Smooth muscle cell (in vitro differentiated cells): ENCODE results near the gene RIPPLY3. TPM values are rescaled to one million over a fixed set of nuclear protein-coding genes. Genes with fewer than 3 reads are reported as not detected.
A peak's percentile ranks its signal among the peaks of the same experiment; 100 is the strongest.

Experiments used
- DNase-seq: peaks from one replicate; lab custom pipeline; 2025; ENCODE audit not compliant: unreplicated experiment; lab: John Stamatoyannopoulos, UW
- H2AFZ ChIP-seq: fragments of 200-600 bp; sonication (generic); 2 replicates; pipeline ENCODE4 v1.6.0; 2016; ENCODE audit warnings: antibody characterized with exemption, low read depth, mild to moderate bottlenecking
- H3F3A ChIP-seq: fragments of 200-600 bp; sonication (generic); 2 replicates; pipeline ENCODE4 v1.6.0; 2017; ENCODE audit warnings: antibody characterized with exemption, low read depth
- H3K27ac ChIP-seq: fragments of 200-600 bp; sonication (generic); 2 replicates; pipeline ENCODE4 v1.5.1; 2016; ENCODE audit warnings: low read depth, mild to moderate bottlenecking
- H3K27me3 ChIP-seq: fragments of 200-600 bp; sonication (generic); 2 replicates; pipeline ENCODE4 v1.6.1; 2016; ENCODE audit warnings: low read depth, mild to moderate bottlenecking
- H3K36me3 ChIP-seq: fragments of 200-600 bp; sonication (generic); 2 replicates; pipeline ENCODE4 v1.5.1; 2016; ENCODE audit warnings: low read depth
- H3K4me1 ChIP-seq: fragments of 200-600 bp; sonication (generic); 2 replicates; pipeline ENCODE4 v1.5.1; 2016; ENCODE audit warnings: low read depth
- H3K4me2 ChIP-seq: fragments of 200-600 bp; sonication (generic); 2 replicates; pipeline ENCODE4 v1.6.0; 2016; ENCODE audit warnings: mild to moderate bottlenecking
- H3K4me3 ChIP-seq: fragments of 200-600 bp; sonication (generic); 2 replicates; pipeline ENCODE4 v1.5.1; 2016; ENCODE audit warnings: mild to moderate bottlenecking
- H3K79me2 ChIP-seq: fragments of 200-600 bp; sonication (generic); 2 replicates; pipeline ENCODE4 v1.6.0; 2016; ENCODE audit warnings: low read depth, mild to moderate bottlenecking
- H3K9ac ChIP-seq: fragments of 200-600 bp; sonication (generic); 2 replicates; pipeline ENCODE4 v1.6.0; 2016; ENCODE audit warnings: low read depth
- H3K9me3 ChIP-seq: fragments of 200-600 bp; sonication (generic); replicated peaks from 2 replicates; pipeline ENCODE4 v1.5.1; 2016; ENCODE audit warnings: low read depth
- H4K20me1 ChIP-seq: fragments of 200-600 bp; sonication (generic); 2 replicates; pipeline ENCODE4 v1.6.0; 2016; ENCODE audit warnings: low read depth
- WGBS: methylation state at CpG from one replicate; pipeline ENCODE4 v1.1.7; 2016; ENCODE audit warnings: low lambda C conversion rate; 5-methylcytosine and 5-hydroxymethylcytosine counted together
- polyA plus RNA-seq: library from polyadenylated mRNA; unstranded; fragments of >200 nt; fragmentation: Nextera tagmentation; extraction: Ambion mirVana; gene quantifications from 2 replicates; pipeline ENCODE4 v1.2.1, GENCODE V29; 2016
- total RNA-seq: library from RNA; depleted of rRNA; stranded (reverse); fragments of >200 nt; gene quantifications from 2 replicates; pipeline ENCODE4 v1.2.3, GENCODE V29; 2014
- TF ChIP-seq, protein P1 (sequence below): fragments of 200-600 bp; sonication (generic); IDR thresholded peaks from 2 replicates; pipeline ENCODE4 v1.5.1; 2017; ENCODE audit warnings: borderline replicate concordance, mild to moderate bottlenecking, antibody characterized with exemption; ENCODE audit not compliant: insufficient read depth, poor library complexity, severe bottlenecking

The RIPPLY3 gene
- total and polyA plus RNA-seq, 2 experiments from 2014 or later = not detected

DNA sequence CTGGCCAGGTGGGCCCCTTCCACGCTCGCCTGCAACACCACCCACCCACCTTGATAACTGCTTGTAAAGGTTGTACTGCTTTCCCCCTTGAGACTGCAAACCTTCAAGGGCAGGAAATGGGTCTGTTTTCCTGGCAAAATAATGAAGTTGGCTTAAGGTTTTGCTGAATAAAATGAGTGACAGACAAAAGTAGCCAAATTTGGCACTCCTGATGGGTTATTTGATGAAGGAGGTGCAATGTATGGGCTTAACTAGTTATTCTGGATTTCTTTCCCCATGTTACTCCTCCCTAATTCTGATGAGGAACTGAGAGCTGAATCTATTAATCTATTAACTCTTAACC is 25.5 kb upstream of the RIPPLY3 start:
- H4K20me1 ChIP-seq = no peaks in the 10 kb centered on the region
- no peak for DNase-seq
- peaks cover 11% of the 10 kb centered on the region for H3K27me3 ChIP-seq
- no peak overlapping the region for H3K27ac ChIP-seq
- WGBS = 23% methylated on average over 2 of the region's 2 CpGs
- H3K36me3 ChIP-seq = no peaks in the 10 kb centered on the region
- H2AFZ ChIP-seq = peak overlapping the region; percentile 34
- peaks cover 6% of the 10 kb centered on the region for H3K4me1 ChIP-seq
- H3K4me2 ChIP-seq = peak overlapping the region; percentile 88
- no peak overlapping the region for H3K9ac ChIP-seq
- no peaks in the 10 kb centered on the region for H3F3A ChIP-seq
- H3K4me3 ChIP-seq = peak overlapping the region; percentile 51
- TF ChIP-seq, protein P1, sequence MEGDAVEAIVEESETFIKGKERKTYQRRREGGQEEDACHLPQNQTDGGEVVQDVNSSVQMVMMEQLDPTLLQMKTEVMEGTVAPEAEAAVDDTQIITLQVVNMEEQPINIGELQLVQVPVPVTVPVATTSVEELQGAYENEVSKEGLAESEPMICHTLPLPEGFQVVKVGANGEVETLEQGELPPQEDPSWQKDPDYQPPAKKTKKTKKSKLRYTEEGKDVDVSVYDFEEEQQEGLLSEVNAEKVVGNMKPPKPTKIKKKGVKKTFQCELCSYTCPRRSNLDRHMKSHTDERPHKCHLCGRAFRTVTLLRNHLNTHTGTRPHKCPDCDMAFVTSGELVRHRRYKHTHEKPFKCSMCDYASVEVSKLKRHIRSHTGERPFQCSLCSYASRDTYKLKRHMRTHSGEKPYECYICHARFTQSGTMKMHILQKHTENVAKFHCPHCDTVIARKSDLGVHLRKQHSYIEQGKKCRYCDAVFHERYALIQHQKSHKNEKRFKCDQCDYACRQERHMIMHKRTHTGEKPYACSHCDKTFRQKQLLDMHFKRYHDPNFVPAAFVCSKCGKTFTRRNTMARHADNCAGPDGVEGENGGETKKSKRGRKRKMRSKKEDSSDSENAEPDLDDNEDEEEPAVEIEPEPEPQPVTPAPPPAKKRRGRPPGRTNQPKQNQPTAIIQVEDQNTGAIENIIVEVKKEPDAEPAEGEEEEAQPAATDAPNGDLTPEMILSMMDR = no peak
- no peaks in the 10 kb centered on the region for H3K79me2 ChIP-seq
- no peaks in the 10 kb centered on the region for H3K9me3 ChIP-seq

DNA sequence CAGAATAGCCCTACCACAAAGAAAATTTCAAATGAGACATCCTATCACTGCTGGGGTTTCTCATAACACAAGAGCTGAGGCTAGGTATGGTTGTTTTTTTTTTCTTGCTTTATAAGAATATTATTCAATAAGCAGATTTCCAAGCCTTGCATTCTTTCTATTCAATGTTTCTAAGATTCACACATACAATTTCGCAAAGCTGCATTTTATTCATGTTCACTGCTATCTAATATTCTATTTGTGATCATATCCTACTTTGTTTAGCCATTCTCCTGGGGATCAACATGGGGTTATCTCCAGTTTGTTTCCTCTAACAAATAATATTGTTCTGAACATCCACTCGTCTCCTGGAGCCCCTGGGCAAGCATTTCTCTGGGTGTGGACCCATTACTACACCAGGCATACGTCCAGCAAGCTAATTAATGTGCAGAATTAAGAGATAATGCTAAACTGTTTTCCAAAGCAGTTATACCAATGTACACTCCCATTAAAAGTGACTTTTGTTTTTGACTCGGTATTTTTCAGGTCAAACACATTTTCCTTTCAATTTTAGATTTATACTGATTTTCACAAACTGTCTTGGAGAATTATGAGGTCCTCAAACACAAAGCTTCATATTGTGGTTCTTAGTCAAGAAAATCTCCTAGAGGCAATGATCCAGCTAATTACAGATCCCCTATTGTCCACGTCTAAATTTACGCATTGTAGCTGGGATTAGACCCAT is 24.4 kb upstream of the RIPPLY3 start:
- 77% methylated on average over 6 of the region's 6 CpGs for WGBS
- H3K4me3 ChIP-seq = no peak overlapping the region
- no peaks in the 10 kb centered on the region for H3K36me3 ChIP-seq

DNA sequence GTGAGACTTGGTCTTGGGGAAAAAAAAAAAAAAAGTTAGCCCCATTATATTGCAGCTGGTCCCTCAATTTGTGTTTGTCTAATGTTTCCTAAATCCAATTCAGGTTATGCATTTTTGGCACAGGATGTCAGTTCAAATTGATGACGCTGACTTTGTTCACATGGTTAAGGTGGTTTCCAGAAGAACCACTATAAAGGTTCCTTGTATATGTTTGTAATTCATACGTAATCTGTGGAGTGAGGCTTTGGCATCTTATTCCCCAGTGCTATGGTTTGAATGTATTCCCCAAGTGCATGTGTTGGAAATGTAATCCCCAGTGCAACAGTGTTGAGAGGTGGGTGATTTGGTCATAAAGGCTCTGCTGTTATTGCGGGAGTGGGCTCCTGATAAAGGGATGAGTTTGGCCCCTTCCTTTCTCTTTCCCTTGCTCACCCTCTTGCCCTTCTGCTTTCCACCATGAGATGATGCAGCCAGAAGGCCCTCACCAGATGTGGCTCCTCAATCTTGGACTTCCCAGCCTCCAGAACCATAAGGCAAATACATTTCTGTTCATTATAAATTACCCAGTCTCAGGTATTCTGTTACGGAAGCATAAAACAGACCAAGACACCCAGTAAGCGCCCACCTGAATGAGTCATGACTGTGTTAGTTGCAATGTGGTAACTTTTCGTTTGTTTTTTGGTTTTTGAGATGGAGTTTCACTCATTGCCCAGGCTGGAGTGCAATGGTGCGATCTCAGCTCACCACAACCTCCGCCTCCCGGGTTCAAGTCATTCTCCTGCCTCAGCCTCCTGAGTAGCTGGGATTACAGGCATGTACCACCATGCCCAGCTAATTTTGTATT is 20.5 kb upstream of the RIPPLY3 start:
- H3K4me2 ChIP-seq = no peak overlapping the region

More for the DNA sequence above, 24.4 kb upstream of the RIPPLY3 start:
- Histone ChIP-seq H3K4me1 (peaks cover 5% of the 10 kb centered on the region), H2AFZ (no peak overlapping the region), H3K4me2 (no peak overlapping the region), H3K9ac (no peak overlapping the region), H4K20me1 (no peaks in the 10 kb centered on the region), H3K27ac (no peak overlapping the region), H3K27me3 (peaks cover 11% of the 10 kb centered on the region), H3K79me2 (no peaks in the 10 kb centered on the region), H3F3A (no peaks in the 10 kb centered on the region), H3K9me3 (no peaks in the 10 kb centered on the region)
- TF ChIP-seq, protein P1 = no peak
- DNase-seq = no peak

More for the DNA sequence above, 20.5 kb upstream of the RIPPLY3 start:
- Histone ChIP-seq H2AFZ (no peak overlapping the region), H3K27ac (no peak overlapping the region), H3K4me1 (peaks cover 4% of the 10 kb centered on the region), H3K27me3 (peaks cover 9% of the 10 kb centered on the region), H3K79me2 (no peaks in the 10 kb centered on the region), H3K36me3 (no peaks in the 10 kb centered on the region), H3K4me3 (no peak overlapping the region), H3F3A (peaks cover 3% of the 10 kb centered on the region), H3K9me3 (no peaks in the 10 kb centered on the region), H3K9ac (no peak overlapping the region), H4K20me1 (no peaks in the 10 kb centered on the region)
- DNase-seq = no peak
- TF ChIP-seq, protein P1 = no peak
- 84% methylated on average over 9 of the region's 9 CpGs for WGBS
